ENCODE data around the gene RABAC1. TPM values are rescaled to one million over a fixed set of nuclear protein-coding genes. Genes with fewer than 3 reads are reported as not detected.

Gene RABAC1
- total RNA-seq, 1 experiment from 2014 or later: 94.0 TPM

DNA sequence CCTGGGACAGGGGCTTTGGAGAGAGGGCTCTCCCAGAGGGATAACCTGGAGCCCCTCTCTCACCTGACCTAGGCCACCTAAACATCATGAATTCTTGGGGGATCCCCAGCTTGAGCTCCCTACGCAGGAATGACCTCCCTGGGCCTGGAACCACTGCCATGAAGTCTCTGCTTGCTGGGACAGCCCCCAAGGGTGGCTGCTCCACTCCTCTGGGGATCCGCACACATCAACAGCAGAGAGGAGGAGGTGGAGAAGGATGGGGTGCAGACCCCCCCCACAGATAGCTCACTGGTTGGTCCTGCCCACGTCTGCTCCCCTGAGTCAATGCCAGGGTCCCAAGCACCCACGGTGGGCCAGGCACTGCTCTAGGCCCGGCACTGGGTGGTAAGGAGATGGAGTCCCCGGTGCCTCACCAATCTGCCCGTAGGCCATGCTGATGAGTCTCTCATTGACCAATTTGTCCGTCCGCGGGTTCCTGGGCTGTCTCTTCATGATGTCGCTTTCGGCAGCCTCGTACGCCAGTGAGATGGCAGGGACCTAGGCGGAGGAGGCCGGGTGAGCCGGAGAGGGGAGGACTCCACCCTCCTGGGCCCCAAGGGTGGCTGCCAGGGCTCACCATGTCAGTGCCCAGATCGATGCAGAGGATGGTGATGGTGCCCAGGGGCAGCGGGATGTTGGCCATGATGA lies 10.8 kb upstream of the RABAC1 start:
- H3K4ac ChIP-seq (ENCODE audit: low read depth, low read length): no peak overlapping the region
- no peaks in the 10 kb centered on the region for H3K79me2 ChIP-seq (ENCODE audit: insufficient read depth, low read length)
- no peak overlapping the region for H3K27ac ChIP-seq (ENCODE audit: insufficient read length, low read depth, low read length)
- Mint-ChIP-seq H3K9me3 (no peaks in the 10 kb centered on the region), H3K27ac (peak overlapping the region in 1 of 3 experiments; percentile 70; a peak in 1 of 7 replicates), H3K27me3 (ENCODE audit: low read depth) (no peaks in the 10 kb centered on the region; the same call in none of the 2 replicates), H3K4me1 (peaks cover 0 to 4% of the 10 kb centered on the region in 2 experiments; a peak in 2 of 4 replicates), H3K4me3 (no peak overlapping the region), H3K36me3 (ENCODE audit: insufficient read depth in 1 of 3, low read depth in 3 of 3) (peaks cover 0 to 18% (median 7%) of the 10 kb centered on the region in 3 experiments; a peak in 3 of 7 replicates)
- H3K9me3 ChIP-seq (ENCODE audit: control insufficient read depth, low read depth, low read length): no peaks in the 10 kb centered on the region
- H3K4me2 ChIP-seq (ENCODE audit: insufficient read depth, insufficient read length, low read length): no peak overlapping the region
- H4K8ac ChIP-seq (replicated peaks; ENCODE audit: insufficient read length, low read depth, low read length): no peak overlapping the region
- no peak overlapping the region for H4K91ac ChIP-seq (ENCODE audit: insufficient read length, low read depth, low read length)
- no peak overlapping the region for H3K14ac ChIP-seq (ENCODE audit: insufficient read depth, low read length)
- no peak for TF ChIP-seq CTCF (conservative IDR thresholded peaks at IDR 0.05)
- DNase-seq: no peak
- H2BK12ac ChIP-seq (ENCODE audit: insufficient read length, low read depth, low read length): no peak overlapping the region
- H3K27me3 ChIP-seq (ENCODE audit: insufficient read depth, low read length): no peaks in the 10 kb centered on the region
- H3K4me1 ChIP-seq (ENCODE audit: insufficient read depth, low read length): no peaks in the 10 kb centered on the region
- H2AFZ ChIP-seq (ENCODE audit: low read length): no peak overlapping the region
- WGBS (ENCODE audit: extremely low coverage, insufficient read length, low lambda C conversion rate): no CpG with 5 or more reads among the region's 19 CpGs
- H4K20me1 ChIP-seq (ENCODE audit: control insufficient read depth, insufficient read depth, insufficient read length): no peaks in the 10 kb centered on the region
- H2AK5ac ChIP-seq (ENCODE audit: insufficient read length, low read length): no peak overlapping the region
- H4K5ac ChIP-seq (ENCODE audit: insufficient read length, low read depth, low read length): no peak overlapping the region
- H2BK20ac ChIP-seq (ENCODE audit: low read depth, low read length, poor library complexity, severe bottlenecking): no peak overlapping the region
- H2BK5ac ChIP-seq (ENCODE audit: insufficient read length, low read length): no peak overlapping the region
- no peak overlapping the region for H3K18ac ChIP-seq (ENCODE audit: insufficient read length, low read depth, low read length)
- H3K9ac ChIP-seq (ENCODE audit: extremely low read depth, insufficient read length, low read length): no peak overlapping the region
- no peaks in the 10 kb centered on the region for H3K79me1 ChIP-seq (ENCODE audit: insufficient read depth, low read depth, low read length, poor library complexity, severe bottlenecking)
- H2BK120ac ChIP-seq (ENCODE audit: low read depth, low read length, poor library complexity, severe bottlenecking): no peak overlapping the region
- H3T11ph ChIP-seq (ENCODE audit: low read length): no peak overlapping the region
- H3K23ac ChIP-seq (ENCODE audit: insufficient read length, low read depth, low read length): no peak overlapping the region
- no peak overlapping the region for H2BK15ac ChIP-seq (ENCODE audit: low read depth, low read length)
- H3K56ac ChIP-seq (ENCODE audit: insufficient read length, low read depth, low read length): no peak overlapping the region
- no peaks in the 10 kb centered on the region for H3K23me2 ChIP-seq (ENCODE audit: insufficient read length, low read depth, low read length, poor library complexity, severe bottlenecking)
